Measurements from ENCODE around the gene PCSK2. TPM values are rescaled to one million over a fixed set of nuclear protein-coding genes. Genes with fewer than 3 reads are reported as not detected.

Gene PCSK2
- total and polyA plus RNA-seq, 2 of the 8 experiments (the other 6 are each of a cell fraction or from before 2014, with no cell fraction given): 1.9 to 4.2 TPM

GRCh38 chr20:17520583-17520982 lies 293.7 kb downstream of the PCSK2 start:
- FAIRE-seq: no peak
- no peak overlapping the region for H4K5ac ChIP-seq (ENCODE audit: insufficient read length, low read depth, low read length)

More at GRCh38 chr20:17520583-17520982, 293.7 kb downstream of the PCSK2 start:
- Histone ChIP-seq H3K4ac (replicated peaks; ENCODE audit: insufficient read length, low read depth, low read length) (no peak overlapping the region), H3K4me3 (ENCODE audit: extremely low read depth in 1 of 4, insufficient read depth in 2 of 4, low read depth in 3 of 4, low read length in 4 of 4) (no peak overlapping the region), H3K27ac (ENCODE audit: low read depth, low read length) (no peak overlapping the region), H4K20me1 (replicated peaks in 1 of 2; ENCODE audit: control insufficient read depth in 1 of 2, insufficient read depth in 2 of 2, low read length in 2 of 2) (no peaks in the 10 kb centered on the region), H2AK5ac (ENCODE audit: low read depth, low read length) (no peak overlapping the region), H3K14ac (ENCODE audit: insufficient read length) (no peak overlapping the region), H3K9ac (replicated peaks in 1 of 4; ENCODE audit: extremely low read depth in 1 of 4, low read depth in 3 of 4, low read length in 3 of 4) (no peak overlapping the region), H2BK120ac (replicated peaks; ENCODE audit: low read depth, low read length) (no peak overlapping the region), H2BK15ac (ENCODE audit: low read length) (no peak overlapping the region), H3K23ac (ENCODE audit: insufficient read length) (no peak overlapping the region), H2BK5ac (ENCODE audit: low read depth, low read length) (no peak overlapping the region), H2AFZ (ENCODE audit: low read length) (no peak overlapping the region), H3K23me2 (ENCODE audit: low read depth, low read length) (no peaks in the 10 kb centered on the region), H4K91ac (replicated peaks; ENCODE audit: insufficient read length, low read length) (no peak overlapping the region), H3K36me3 (ENCODE audit: control insufficient read depth in 2 of 4, insufficient read depth in 4 of 4, low read length in 3 of 4) (no peaks in the 10 kb centered on the region), H4K8ac (ENCODE audit: extremely low read depth, insufficient read depth, low read length) (no peak overlapping the region), H3K79me1 (ENCODE audit: low read depth, low read length) (no peaks in the 10 kb centered on the region), H3K4me1 (replicated peaks in 1 of 4; ENCODE audit: control insufficient read depth in 3 of 4, insufficient read depth in 4 of 4, low read length in 3 of 4) (no peaks in the 10 kb centered on the region), H3K27me3 (replicated peaks in 1 of 4; ENCODE audit: control insufficient read depth in 3 of 4, extremely low read depth in 1 of 4, insufficient read depth in 3 of 4, low read length in 3 of 4) (no peaks in the 10 kb centered on the region), H3K4me2 (ENCODE audit: insufficient read depth in 1 of 2, low read depth in 2 of 2, low read length in 2 of 2) (no peak overlapping the region), H2BK12ac (ENCODE audit: low read depth, low read length) (no peak overlapping the region), H3K18ac (ENCODE audit: extremely low read depth, low read length) (no peak overlapping the region), H2BK20ac (ENCODE audit: low read length) (no peak overlapping the region), H3K56ac (replicated peaks; ENCODE audit: insufficient read length, low read depth, low read length) (no peak overlapping the region), H3K9me3 (ENCODE audit: insufficient read depth in 2 of 2, low read depth in 1 of 2, low read length in 1 of 2) (no peaks in the 10 kb centered on the region), H3K79me2 (ENCODE audit: control insufficient read depth in 1 of 2, insufficient read depth in 2 of 2, low read length in 2 of 2) (no peaks in the 10 kb centered on the region)
- no peak for DNase-seq (ENCODE audit: low read depth in 1 of 2, low spot score in 2 of 2)
- ChIA-PET CTCF (ENCODE audit: partially characterized antibody) (interaction anchor here (1.3 to 3.0 kb wide), 3 partner anchors 10 to 15 kb away, joined by 3 to 15 read pairs (median 7); partner anchors contain the start of gene BFSP1), POLR2A (ENCODE audit: partially characterized antibody) (no interaction called here)
- WGBS, 2 experiments (ENCODE audit: extremely low coverage in 1 of 2, insufficient coverage in 1 of 2, insufficient read length in 1 of 2, insufficient replicate concordance in 2 of 2, low coverage in 1 of 2, low lambda C conversion rate in 2 of 2, missing lambda C conversion rate in 1 of 2): 71% methylated on average over 3 of the region's 3 CpGs; no CpG with 5 or more reads in 1 of the 2 experiments
- TF ChIP-seq BACH1 (IDR thresholded peaks at IDR 0.05; ENCODE audit: low read length) (no peak), HDAC2 (IDR thresholded peaks at IDR 0.05; ENCODE audit: borderline replicate concordance in 1 of 2, low read depth in 2 of 2, low read length in 2 of 2) (no peak), CBX5 (IDR thresholded peaks at IDR 0.05; ENCODE audit: low read depth, low read length) (no peak), ZNF274 (IDR thresholded peaks at IDR 0.05; ENCODE audit: borderline replicate concordance, extremely low read depth, low read length) (no peak), FOSL1 (IDR thresholded peaks at IDR 0.05; ENCODE audit: insufficient read depth, low read depth, low read length) (no peak), POU5F1 (IDR thresholded peaks at IDR 0.05; ENCODE audit: low read depth, low read length) (no peak), RFX5 (IDR thresholded peaks at IDR 0.05; ENCODE audit: borderline replicate concordance, low read depth, low read length) (no peak), HDAC6 (IDR thresholded peaks at IDR 0.05; ENCODE audit: low read depth, low read length) (no peak)
- TF ChIP-seq, protein P1, sequence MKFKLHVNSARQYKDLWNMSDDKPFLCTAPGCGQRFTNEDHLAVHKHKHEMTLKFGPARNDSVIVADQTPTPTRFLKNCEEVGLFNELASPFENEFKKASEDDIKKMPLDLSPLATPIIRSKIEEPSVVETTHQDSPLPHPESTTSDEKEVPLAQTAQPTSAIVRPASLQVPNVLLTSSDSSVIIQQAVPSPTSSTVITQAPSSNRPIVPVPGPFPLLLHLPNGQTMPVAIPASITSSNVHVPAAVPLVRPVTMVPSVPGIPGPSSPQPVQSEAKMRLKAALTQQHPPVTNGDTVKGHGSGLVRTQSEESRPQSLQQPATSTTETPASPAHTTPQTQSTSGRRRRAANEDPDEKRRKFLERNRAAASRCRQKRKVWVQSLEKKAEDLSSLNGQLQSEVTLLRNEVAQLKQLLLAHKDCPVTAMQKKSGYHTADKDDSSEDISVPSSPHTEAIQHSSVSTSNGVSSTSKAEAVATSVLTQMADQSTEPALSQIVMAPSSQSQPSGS (IDR thresholded peaks at IDR 0.05; ENCODE audit: low read length): no peak

All from H1 (cell line).